HCT116 (cell line): Measurements from ENCODE around the gene RFX3. TPM values are rescaled to one million over a fixed set of nuclear protein-coding genes. Genes with fewer than 3 reads are reported as not detected.

Source experiments
- ATAC-seq: fragments of 200-7000 bp; cut with Tn5 transposase; 2 replicates; pipeline ENCODE4 v1.9.1; 2020; ENCODE audit warnings: mild to moderate bottlenecking, moderate library complexity
- BruUV-seq: library from RNA; stranded (reverse); fragments of 400-500 nt; replicated peaks from 2 replicates; lab custom pipeline; 2021; lab: Mats Ljungman, UMichigan
- CTCF ChIA-PET: fragments of 300-600 bp; sonication (Branson Sonifier 250); formaldehyde crosslinking; loops from one replicate; lab custom pipeline; 2021; ENCODE audit warnings: antibody characterized with exemption; lab: Charles Lee
- POLR2A ChIA-PET: fragments of 300-600, 350-600 bp; sonication (Branson Sonifier 250); formaldehyde crosslinking; loops from one replicate; lab custom pipeline; 2021; ENCODE audit warnings: antibody characterized with exemption; lab: Charles Lee
- RAD21 ChIA-PET, 2 experiments: fragments of 300-600 bp; sonication (Branson Sonifier 250); formaldehyde crosslinking; loops; one replicate each; lab custom pipeline; 2023; ENCODE audit warnings: low total read pairs in 2 of 2; ENCODE audit not compliant: uncharacterized antibody in 2 of 2, unreplicated experiment in 2 of 2, low non-redundant PET in 1 of 2; lab: Charles Lee
- DNase-seq: peaks from one replicate; pipeline ENCODE4 v3.0.0-alpha.2; 2010; ENCODE audit warnings: low read depth, low spot score
- H2AFZ ChIP-seq: fragments of 200-600 bp; shearing (Covaris generic), sonication (generic); 2 replicates; pipeline ENCODE4 v1.6.1; 2017; ENCODE audit warnings: low read depth, mixed run types, mixed read lengths, antibody characterized with exemption, low read length; ENCODE audit not compliant: poor library complexity, severe bottlenecking
- H3K27ac ChIP-seq: 2 replicates; pipeline ENCODE4 v1.5.1; 2012; ENCODE audit warnings: low read depth, low read length
- H3K27me3 ChIP-seq: fragments of 200-600 bp; sonication (generic); 2 replicates; pipeline ENCODE4 v1.6.1; 2016; ENCODE audit warnings: mixed run types, low read length, mixed read lengths; ENCODE audit not compliant: insufficient read depth
- H3K36me3 ChIP-seq, 2 experiments: fragments of 200-500 bp in 1 of 2; fragments of 200-600 bp in 1 of 2; sonication (Bioruptor generic) in 1 of 2; sonication (generic) in 1 of 2; 2 replicates each; pipeline versions ENCODE4 v1.5.1 to v1.6.1; 2014 to 2016; ENCODE audit warnings: low read length in 2 of 2, inconsistent platforms in 1 of 2, mixed read lengths in 1 of 2, mixed run types in 1 of 2; ENCODE audit not compliant: insufficient read depth in 2 of 2, control insufficient read depth in 1 of 2
- H3K4me1 ChIP-seq, 2 experiments: fragments of 200-600 bp in 1 of 2; sonication (generic) in 1 of 2; 2 replicates each; pipeline versions ENCODE4 v1.5.1 to v1.6.1; 2012 to 2017; ENCODE audit warnings: low read length in 2 of 2, inconsistent platforms in 1 of 2, mild to moderate bottlenecking in 1 of 2, mixed read lengths in 1 of 2, mixed run types in 1 of 2, moderate library complexity in 1 of 2; ENCODE audit not compliant: insufficient read depth in 2 of 2, control insufficient read depth in 1 of 2
- H3K4me2 ChIP-seq: fragments of 200-600 bp; sonication (generic); 2 replicates; pipeline ENCODE4 v1.6.1; 2017; ENCODE audit warnings: mixed run types, low read length, mixed read lengths
- H3K4me3 ChIP-seq, 2 experiments: fragments of 200-600 bp in 1 of 2; sonication (generic) in 1 of 2; replicated peaks in 1 of 2; 2 replicates each; pipeline ENCODE4 v1.5.1; 2011 to 2016; ENCODE audit warnings: low read length in 2 of 2, control low read depth in 1 of 2, low read depth in 1 of 2, mild to moderate bottlenecking in 1 of 2, mixed read lengths in 1 of 2, mixed run types in 1 of 2
- H3K79me2 ChIP-seq: fragments of 200-600 bp; sonication (generic); 2 replicates; pipeline ENCODE4 v1.6.1; 2017; ENCODE audit warnings: mild to moderate bottlenecking, mixed run types, low read length, moderate library complexity, mixed read lengths; ENCODE audit not compliant: insufficient read depth
- H3K9ac ChIP-seq: fragments of 200-600 bp; sonication (generic); 2 replicates; pipeline ENCODE4 v1.6.1; 2016; ENCODE audit warnings: low read length, mixed read lengths
- H3K9me2 ChIP-seq: fragments of 200-600 bp; sonication (generic), shearing (Covaris generic); 2 replicates; pipeline ENCODE4 v1.6.1; 2017; ENCODE audit warnings: mixed run types, mild to moderate bottlenecking, moderate library complexity; ENCODE audit not compliant: insufficient read depth
- H3K9me3 ChIP-seq, 2 experiments: fragments of 200-500 bp in 1 of 2; fragments of 200-600 bp in 1 of 2; sonication (Bioruptor generic) in 1 of 2; sonication (generic) in 1 of 2; 2 replicates each; pipeline ENCODE4 v1.6.1; 2014 to 2017; ENCODE audit warnings: low read length in 2 of 2, mixed read lengths in 2 of 2, inconsistent platforms in 1 of 2, low read depth in 1 of 2, mild to moderate bottlenecking in 1 of 2, mixed run types in 1 of 2, moderate library complexity in 1 of 2; ENCODE audit not compliant: control insufficient read depth in 1 of 2, insufficient read depth in 1 of 2
- H4K20me1 ChIP-seq: fragments of 200-600 bp; sonication (generic), shearing (Covaris generic); 2 replicates; pipeline ENCODE4 v1.6.1; 2017; ENCODE audit warnings: mixed run types, mild to moderate bottlenecking, moderate library complexity; ENCODE audit not compliant: insufficient read depth
- CBX3 ChIP-seq: IDR thresholded peaks from 2 replicates; pipeline ENCODE4 v1.6.1; 2012; ENCODE audit warnings: low read depth
- CTCF ChIP-seq, 3 experiments: fragments of 200-600 bp in 1 of 3; sonication (generic) in 1 of 3; IDR thresholded peaks in 2 of 3; conservative IDR thresholded peaks in 1 of 3; 2 replicates each; pipeline ENCODE4 v1.5.1; 2012 to 2017; ENCODE audit warnings: low read depth in 2 of 3, low read length in 2 of 3, antibody characterized with exemption in 1 of 3, borderline replicate concordance in 1 of 3, control low read depth in 1 of 3, mild to moderate bottlenecking in 1 of 3, mixed read lengths in 1 of 3, mixed run types in 1 of 3, moderate library complexity in 1 of 3; ENCODE audit not compliant: insufficient read depth in 1 of 3
- EGR1 ChIP-seq: IDR thresholded peaks from 2 replicates; pipeline ENCODE4 v1.6.1; 2012; ENCODE audit warnings: low read depth
- EZH2phosphoT487 ChIP-seq: fragments of 200-600 bp; IDR thresholded peaks from 2 replicates; pipeline ENCODE4 v1.6.1; 2018; ENCODE audit warnings: antibody characterized with exemption, borderline replicate concordance
- FOSL1 ChIP-seq: IDR thresholded peaks from 2 replicates; pipeline ENCODE4 v1.6.1; 2012; ENCODE audit warnings: low read depth
- JUND ChIP-seq: IDR thresholded peaks from 2 replicates; pipeline ENCODE4 v1.6.1; 2012
- POLR2A ChIP-seq: IDR thresholded peaks from 2 replicates; pipeline ENCODE4 v1.7.0; 2011; ENCODE audit warnings: borderline replicate concordance; ENCODE audit not compliant: insufficient read depth, insufficient read length; ENCODE audit errors: extremely low read depth
- POLR2AphosphoS5 ChIP-seq: IDR thresholded peaks from 2 replicates; pipeline ENCODE4 v1.6.1; 2011; ENCODE audit warnings: mild to moderate bottlenecking, low read depth, low read length, moderate library complexity
- SP1 ChIP-seq: IDR thresholded peaks from 2 replicates; pipeline ENCODE4 v1.6.1; 2012; ENCODE audit warnings: low read depth
- SRF ChIP-seq: IDR thresholded peaks from 2 replicates; pipeline ENCODE4 v1.6.1; 2012; ENCODE audit warnings: low read depth
- ZNF274 ChIP-seq: fragments of 200-500 bp; sonication (Bioruptor generic); IDR thresholded peaks from 2 replicates; pipeline ENCODE4 v1.6.1; 2014; ENCODE audit warnings: mild to moderate bottlenecking, low read depth, low read length, inconsistent platforms
- intact Hi-C: fragments of 100-400 bp; cut with micrococcal nuclease; formaldehyde crosslinking; loops from 2 replicates; pipeline ENCODE4 v1.10.0; 2022
- total RNA-seq: library from RNA; stranded (reverse); gene quantifications from one replicate; pipeline ENCODE4 v1.2.1, GENCODE V29; 2021; ENCODE audit not compliant: unreplicated experiment
- TF ChIP-seq, protein P1 (sequence below): IDR thresholded peaks from 2 replicates; pipeline ENCODE4 v1.6.1; 2012
- TF ChIP-seq, protein P2 (sequence below): IDR thresholded peaks from 2 replicates; pipeline ENCODE4 v1.6.1; 2012; ENCODE audit warnings: low read depth

RFX3 gene
- total RNA-seq, 1 experiment from 2014 or later, result 11.8 TPM

DNA sequence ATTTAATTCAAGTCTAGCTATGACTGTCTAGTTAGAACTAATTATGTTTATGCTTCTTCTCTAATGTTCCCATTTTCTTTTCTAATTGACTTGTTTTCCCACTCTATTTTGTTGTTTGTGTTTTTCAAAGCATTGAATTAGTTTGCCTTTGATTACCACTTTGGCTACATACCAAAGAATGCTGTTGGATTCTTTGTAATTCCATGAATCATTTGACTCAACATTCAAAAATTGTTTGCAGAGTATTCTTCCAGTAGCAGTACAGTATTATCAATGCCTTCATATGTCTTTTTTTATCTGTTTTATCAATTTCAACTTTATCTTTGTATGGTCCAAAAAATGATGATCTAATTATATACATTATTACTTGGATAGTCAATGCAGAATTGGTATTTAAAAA, 288.7 kb downstream of the RFX3 start:
- TF ChIP-seq EGR1 (no peak), CTCF (IDR thresholded peaks at IDR 0.05 in 2 of 3, conservative IDR thresholded peaks at IDR 0.05 in 1 of 3; ENCODE audit: borderline replicate concordance in 1 of 3, insufficient read depth in 1 of 3, low read depth in 2 of 3, low read length in 2 of 3) (no peak), FOSL1 (no peak), ZNF274 (no peak), POLR2A (no peak), POLR2AphosphoS5 (no peak), JUND (no peak), EZH2phosphoT487 (no peak), SP1 (no peak), SRF (no peak), CBX3 (no peak)
- TF ChIP-seq, protein P1, sequence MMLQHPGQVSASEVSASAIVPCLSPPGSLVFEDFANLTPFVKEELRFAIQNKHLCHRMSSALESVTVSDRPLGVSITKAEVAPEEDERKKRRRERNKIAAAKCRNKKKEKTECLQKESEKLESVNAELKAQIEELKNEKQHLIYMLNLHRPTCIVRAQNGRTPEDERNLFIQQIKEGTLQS, result no peak
- TF ChIP-seq, protein P2, sequence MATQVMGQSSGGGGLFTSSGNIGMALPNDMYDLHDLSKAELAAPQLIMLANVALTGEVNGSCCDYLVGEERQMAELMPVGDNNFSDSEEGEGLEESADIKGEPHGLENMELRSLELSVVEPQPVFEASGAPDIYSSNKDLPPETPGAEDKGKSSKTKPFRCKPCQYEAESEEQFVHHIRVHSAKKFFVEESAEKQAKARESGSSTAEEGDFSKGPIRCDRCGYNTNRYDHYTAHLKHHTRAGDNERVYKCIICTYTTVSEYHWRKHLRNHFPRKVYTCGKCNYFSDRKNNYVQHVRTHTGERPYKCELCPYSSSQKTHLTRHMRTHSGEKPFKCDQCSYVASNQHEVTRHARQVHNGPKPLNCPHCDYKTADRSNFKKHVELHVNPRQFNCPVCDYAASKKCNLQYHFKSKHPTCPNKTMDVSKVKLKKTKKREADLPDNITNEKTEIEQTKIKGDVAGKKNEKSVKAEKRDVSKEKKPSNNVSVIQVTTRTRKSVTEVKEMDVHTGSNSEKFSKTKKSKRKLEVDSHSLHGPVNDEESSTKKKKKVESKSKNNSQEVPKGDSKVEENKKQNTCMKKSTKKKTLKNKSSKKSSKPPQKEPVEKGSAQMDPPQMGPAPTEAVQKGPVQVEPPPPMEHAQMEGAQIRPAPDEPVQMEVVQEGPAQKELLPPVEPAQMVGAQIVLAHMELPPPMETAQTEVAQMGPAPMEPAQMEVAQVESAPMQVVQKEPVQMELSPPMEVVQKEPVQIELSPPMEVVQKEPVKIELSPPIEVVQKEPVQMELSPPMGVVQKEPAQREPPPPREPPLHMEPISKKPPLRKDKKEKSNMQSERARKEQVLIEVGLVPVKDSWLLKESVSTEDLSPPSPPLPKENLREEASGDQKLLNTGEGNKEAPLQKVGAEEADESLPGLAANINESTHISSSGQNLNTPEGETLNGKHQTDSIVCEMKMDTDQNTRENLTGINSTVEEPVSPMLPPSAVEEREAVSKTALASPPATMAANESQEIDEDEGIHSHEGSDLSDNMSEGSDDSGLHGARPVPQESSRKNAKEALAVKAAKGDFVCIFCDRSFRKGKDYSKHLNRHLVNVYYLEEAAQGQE, result no peak
- TF ChIP-seq, all 23 proteins: peak for 0
- Histone ChIP-seq H3K36me3 (no peaks in the 10 kb centered on the region), H2AFZ (no peak overlapping the region), H3K4me1 (no peaks in the 10 kb centered on the region), H3K27me3 (no peaks in the 10 kb centered on the region), H3K79me2 (no peaks in the 10 kb centered on the region), H4K20me1 (no peaks in the 10 kb centered on the region), H3K9ac (no peak overlapping the region), H3K4me2 (no peak overlapping the region), H3K9me2 (no peaks in the 10 kb centered on the region), H3K27ac (no peak overlapping the region), H3K9me3 (no peaks in the 10 kb centered on the region), H3K4me3 (no peak overlapping the region)
- DNase-seq (no peak), ATAC-seq (no peak)
- intact Hi-C loops, result no loop called here
- ChIA-PET CTCF (no interaction called here), POLR2A (no interaction called here), RAD21 (interaction anchor here in 1 of 2 experiments (0.7 kb wide), 1 partner anchor 37 kb away, joined by 3 read pairs; no protein-coding TSS in a partner anchor)
- no TSS peak for BruUV-seq
